ENCODE data around the gene KLHL25.

The KLHL25 gene

GRCh38 chr15:85745525-85746150 is 49.1 kb downstream of the KLHL25 start:
- H3K4me1 Mint-ChIP-seq: peaks cover 0 to 4% of the 10 kb centered on the region in 2 donors
- ATAC-seq (replicated peaks) (no peak), DNase-seq (no peak)
- H3K27ac Mint-ChIP-seq: no peak overlapping the region
- peaks cover 29 to 61% of the 10 kb centered on the region in 2 donors for H3K36me3 Mint-ChIP-seq
- H3K9me3 Mint-ChIP-seq: no peaks in the 10 kb centered on the region
- no peaks in the 10 kb centered on the region for H3K27me3 Mint-ChIP-seq
- no peak overlapping the region for H3K4me3 Mint-ChIP-seq

GRCh38 chr15:85745023-85745422 is 49.7 kb downstream of the KLHL25 start:
- no peaks in the 10 kb centered on the region for H3K4me1 Mint-ChIP-seq
- peaks cover 29 to 68% of the 10 kb centered on the region in 2 donors for H3K36me3 Mint-ChIP-seq
- H3K27me3 Mint-ChIP-seq: no peaks in the 10 kb centered on the region
- H3K27ac Mint-ChIP-seq: no peak overlapping the region
- no peak for DNase-seq
- H3K9me3 Mint-ChIP-seq: no peaks in the 10 kb centered on the region
- ATAC-seq (replicated peaks): no peak
- no peak overlapping the region for H3K4me3 Mint-ChIP-seq

GRCh38 chr15:85744579-85744978 is 50.1 kb downstream of the KLHL25 start:
- H3K27me3 Mint-ChIP-seq: no peaks in the 10 kb centered on the region
- no peak for DNase-seq
- peaks cover 29 to 70% of the 10 kb centered on the region in 2 donors for H3K36me3 Mint-ChIP-seq
- no peak overlapping the region for H3K4me3 Mint-ChIP-seq
- H3K27ac Mint-ChIP-seq: no peak overlapping the region
- H3K9me3 Mint-ChIP-seq: no peaks in the 10 kb centered on the region
- no peaks in the 10 kb centered on the region for H3K4me1 Mint-ChIP-seq
- no peak for ATAC-seq (replicated peaks)

GRCh38 chr15:85743392-85744055 is 51.2 kb downstream of the KLHL25 start:
- no peak for ATAC-seq (replicated peaks)
- Mint-ChIP-seq H3K4me3 (no peak overlapping the region), H3K27me3 (no peaks in the 10 kb centered on the region), H3K27ac (peak overlapping the region; percentile 17), H3K9me3 (no peaks in the 10 kb centered on the region), H3K36me3 (peaks cover 26 to 63% of the 10 kb centered on the region in 2 donors), H3K4me1 (no peaks in the 10 kb centered on the region)
- no peak for DNase-seq

GRCh38 chr15:85742186-85742821 is 52.4 kb downstream of the KLHL25 start:
- ATAC-seq (replicated peaks) (no peak), DNase-seq (no peak)
- no peaks in the 10 kb centered on the region for H3K27me3 Mint-ChIP-seq
- peak overlapping the region; percentile 84 for H3K27ac Mint-ChIP-seq
- peaks cover 29 to 60% of the 10 kb centered on the region in 2 donors for H3K36me3 Mint-ChIP-seq
- H3K9me3 Mint-ChIP-seq: no peaks in the 10 kb centered on the region
- no peaks in the 10 kb centered on the region for H3K4me1 Mint-ChIP-seq
- H3K4me3 Mint-ChIP-seq: no peak overlapping the region

GRCh38 chr15:85741662-85742061 is 53.1 kb downstream of the KLHL25 start:
- ATAC-seq (replicated peaks) (no peak), DNase-seq (no peak)
- no peaks in the 10 kb centered on the region for H3K27me3 Mint-ChIP-seq
- H3K4me1 Mint-ChIP-seq: no peaks in the 10 kb centered on the region
- no peak overlapping the region for H3K4me3 Mint-ChIP-seq
- peak overlapping the region; percentile 59 for H3K27ac Mint-ChIP-seq
- peaks cover 26 to 57% of the 10 kb centered on the region in 2 donors for H3K36me3 Mint-ChIP-seq
- no peaks in the 10 kb centered on the region for H3K9me3 Mint-ChIP-seq

- DNase-seq (no peak), ATAC-seq (replicated peaks) (no peak)
- no peaks in the 10 kb centered on the region for H3K27me3 Mint-ChIP-seq
- H3K36me3 Mint-ChIP-seq: peaks cover 24 to 55% of the 10 kb centered on the region in 2 donors
- peak overlapping the region; percentile 20 for H3K27ac Mint-ChIP-seq
- no peaks in the 10 kb centered on the region for H3K9me3 Mint-ChIP-seq
- no peak overlapping the region for H3K4me3 Mint-ChIP-seq
- H3K4me1 Mint-ChIP-seq: no peaks in the 10 kb centered on the region
Measured at GRCh38 chr15:85741021-85741421, 53.7 kb downstream of the KLHL25 start.

- no peak for DNase-seq
- Mint-ChIP-seq H3K27ac (no peak overlapping the region), H3K27me3 (no peaks in the 10 kb centered on the region), H3K4me3 (no peak overlapping the region), H3K9me3 (peaks cover 6 to 9% of the 10 kb centered on the region in 2 donors), H3K4me1 (peaks cover 0 to 2% of the 10 kb centered on the region in 2 donors), H3K36me3 (peaks cover 32 to 63% of the 10 kb centered on the region in 2 donors)
- ATAC-seq (replicated peaks): no peak
Measured at GRCh38 chr15:85737061-85737460, 57.7 kb downstream of the KLHL25 start.

- Mint-ChIP-seq H3K36me3 (peaks cover 57 to 72% of the 10 kb centered on the region in 2 donors), H3K4me3 (no peak overlapping the region), H3K27me3 (no peaks in the 10 kb centered on the region), H3K4me1 (peaks cover 6 to 8% of the 10 kb centered on the region in 2 donors), H3K27ac (peak overlapping the region; percentile 37), H3K9me3 (peaks cover 6 to 9% of the 10 kb centered on the region in 2 donors)
- no peak for ATAC-seq (replicated peaks)
- no peak for DNase-seq
Measured at GRCh38 chr15:85733416-85733815, 61.3 kb downstream of the KLHL25 start.

GRCh38 chr15:85730001-85730820 is 64.5 kb downstream of the KLHL25 start:
- H3K4me3 Mint-ChIP-seq: no peak overlapping the region
- peaks cover 50 to 74% of the 10 kb centered on the region in 2 donors for H3K36me3 Mint-ChIP-seq
- H3K4me1 Mint-ChIP-seq: peaks cover 6 to 8% of the 10 kb centered on the region in 2 donors
- DNase-seq: peak; percentile 18
- H3K27me3 Mint-ChIP-seq: no peaks in the 10 kb centered on the region
- H3K27ac Mint-ChIP-seq: peak overlapping the region; percentile 68
- peaks cover 6 to 9% of the 10 kb centered on the region in 2 donors for H3K9me3 Mint-ChIP-seq
- peak; percentile 82 to 87 for ATAC-seq (replicated peaks)

GRCh38 chr15:85727068-85727467 is 67.7 kb downstream of the KLHL25 start:
- Mint-ChIP-seq H3K4me3 (no peak overlapping the region), H3K4me1 (peaks cover 8 to 13% of the 10 kb centered on the region in 2 donors), H3K27me3 (no peaks in the 10 kb centered on the region), H3K27ac (peak overlapping the region; percentile 42), H3K36me3 (peaks cover 38 to 65% of the 10 kb centered on the region in 2 donors), H3K9me3 (no peaks in the 10 kb centered on the region)
- ATAC-seq (replicated peaks) (no peak), DNase-seq (no peak)

- Mint-ChIP-seq H3K27ac (no peak overlapping the region), H3K4me1 (peaks cover 8 to 13% of the 10 kb centered on the region in 2 donors), H3K27me3 (no peaks in the 10 kb centered on the region), H3K9me3 (no peaks in the 10 kb centered on the region), H3K36me3 (peaks cover 36 to 62% of the 10 kb centered on the region in 2 donors), H3K4me3 (no peak overlapping the region)
- ATAC-seq (replicated peaks): no peak
- DNase-seq: no peak
Measured at GRCh38 chr15:85726454-85726853, 68.3 kb downstream of the KLHL25 start.

GRCh38 chr15:85725564-85725963 is 69.2 kb downstream of the KLHL25 start:
- peaks cover 35 to 59% of the 10 kb centered on the region in 2 donors for H3K36me3 Mint-ChIP-seq
- H3K27me3 Mint-ChIP-seq: no peaks in the 10 kb centered on the region
- H3K9me3 Mint-ChIP-seq: no peaks in the 10 kb centered on the region
- DNase-seq: no peak
- H3K27ac Mint-ChIP-seq: peak overlapping the region; percentile 72
- ATAC-seq (replicated peaks): no peak
- no peak overlapping the region for H3K4me3 Mint-ChIP-seq
- peaks cover 11 to 20% of the 10 kb centered on the region in 2 donors for H3K4me1 Mint-ChIP-seq

- Mint-ChIP-seq H3K9me3 (no peaks in the 10 kb centered on the region), H3K27me3 (no peaks in the 10 kb centered on the region), H3K4me1 (peaks cover 9 to 19% of the 10 kb centered on the region in 2 donors), H3K27ac (peak overlapping the region; percentile 74), H3K4me3 (no peak overlapping the region), H3K36me3 (peaks cover 31 to 56% of the 10 kb centered on the region in 2 donors)
- DNase-seq: no peak
- no peak for ATAC-seq (replicated peaks)
Measured at GRCh38 chr15:85725019-85725418, 69.7 kb downstream of the KLHL25 start.

Measured in stimulated activated naive B cell treated with anti-CD40 and anti-IgM and Interleukin-4, amounts not matched to agents 10 μg/mL and 1 μg/mL and 100 μg/mL, for 72 hours (primary cell).